ENCODE results near the gene BRD9. TPM values are rescaled to one million over a fixed set of nuclear protein-coding genes. Genes with fewer than 3 reads are reported as not detected.

Gene BRD9
- total and polyA plus RNA-seq, 2 of the 13 experiments (the other 11 are each of a cell fraction or from before 2014, with no cell fraction given) = 5.2 to 22.9 TPM

GRCh38 chr5:892394-893136 is at the start of gene BRD9, which contains the start of gene TRIP13 (continued):
- TF ChIP-seq KIAA2018 (CRISPR knock-in tag; IDR thresholded peaks at IDR 0.05; ENCODE audit: borderline replicate concordance) (no peak), IRF1 (CRISPR knock-in tag; IDR thresholded peaks at IDR 0.05; ENCODE audit: low read depth) (no peak), GABPB1 (CRISPR knock-in tag; IDR thresholded peaks at IDR 0.05) (peak; percentile 94), PTBP1 (IDR thresholded peaks at IDR 0.05; ENCODE audit: low read depth, low read length, poor library complexity, severe bottlenecking) (no peak), SP4 (CRISPR knock-in tag; IDR thresholded peaks at IDR 0.05) (peak; percentile 91), HHEX (CRISPR knock-in tag; IDR thresholded peaks at IDR 0.05) (no peak), WIZ (CRISPR knock-in tag; IDR thresholded peaks at IDR 0.05) (no peak), ARNT (IDR thresholded peaks at IDR 0.05) (no peak), SRY (CRISPR knock-in tag; IDR thresholded peaks at IDR 0.05) (peak; percentile 64), FLYWCH1 (CRISPR knock-in tag; IDR thresholded peaks at IDR 0.05) (no peak), CAMTA2 (CRISPR knock-in tag; IDR thresholded peaks at IDR 0.05; ENCODE audit: borderline replicate concordance) (no peak), EP300 (IDR thresholded peaks at IDR 0.05; ENCODE audit: low read depth in 2 of 2, low read length in 2 of 2) (peak in 1 of 2 experiments; percentile 28; a peak in 2 of 4 replicates), EP300 (CRISPR knock-in tag; IDR thresholded peaks at IDR 0.05; ENCODE audit: borderline replicate concordance) (no peak), MAX (IDR thresholded peaks at IDR 0.05) (peak; percentile 86), KLF11 (CRISPR knock-in tag; IDR thresholded peaks at IDR 0.05) (no peak), CTCF (CRISPR knock-in tag; IDR thresholded peaks at IDR 0.05) (peak; percentile 18; the same call in 1 of the 2 replicates), DR1 (CRISPR knock-in tag; IDR thresholded peaks at IDR 0.05) (peak; percentile 20; the same call in 1 of the 2 replicates)

Measured in HepG2 (cell line).